RWPE2 (cell line): ENCODE results near the gene SLC10A3.
A peak's percentile ranks its signal among the peaks of the same experiment; 100 is the strongest.

ENCODE experiments used
- ATAC-seq: fragments of 200-7000 bp; cut with Tn5 transposase; 3 replicates; pipeline ENCODE4 v1.9.1; 2021; ENCODE audit warnings: low read depth
- DNase-seq: peaks from one replicate; pipeline ENCODE4 v3.0.0-alpha.2; 2020; ENCODE audit warnings: low spot score
- H3K27ac ChIP-seq: fragments of 450-650 bp; 2 replicates; pipeline ENCODE4 v1.5.1; 2017; ENCODE audit warnings: mild to moderate bottlenecking; ENCODE audit not compliant: poor library complexity, severe bottlenecking
- H3K27me3 ChIP-seq: fragments of 250-450 bp; sonication (Bioruptor Pico); 2 replicates; pipeline ENCODE4 v1.5.1; 2021; ENCODE audit warnings: mild to moderate bottlenecking, moderate library complexity; ENCODE audit not compliant: insufficient read depth, poor library complexity, severe bottlenecking
- H3K36me3 ChIP-seq: fragments of 250-450 bp; sonication (Bioruptor Pico); 2 replicates; pipeline ENCODE4 v1.5.1; 2020; ENCODE audit warnings: low read depth, mild to moderate bottlenecking, moderate library complexity
- H3K4me1 ChIP-seq: fragments of 250-450 bp; sonication (Bioruptor Pico); 2 replicates; pipeline ENCODE4 v1.5.1; 2021; ENCODE audit warnings: mild to moderate bottlenecking, moderate library complexity; ENCODE audit not compliant: insufficient read depth, poor library complexity, severe bottlenecking
- H3K4me3 ChIP-seq: fragments of 250-450 bp; sonication (Bioruptor Pico); 2 replicates; pipeline ENCODE4 v1.5.1; 2021; ENCODE audit warnings: mild to moderate bottlenecking, moderate library complexity; ENCODE audit not compliant: severe bottlenecking
- H3K9me3 ChIP-seq: fragments of 250-450 bp; sonication (Bioruptor Pico); 2 replicates; pipeline ENCODE4 v1.5.1; 2021; ENCODE audit warnings: mild to moderate bottlenecking, moderate library complexity; ENCODE audit not compliant: severe bottlenecking
- TF ChIP-seq, protein P1 (sequence below): fragments of 450-650 bp; IDR thresholded peaks from one replicate; pipeline ENCODE4 v1.5.1; 2017; ENCODE audit warnings: mild to moderate bottlenecking, moderate library complexity; ENCODE audit not compliant: poor library complexity, severe bottlenecking

Gene SLC10A3

GRCh38 chrX:154490414-154491083 lies at the start of gene SLC10A3:
Gene SLC10A3, minus strand, starts transcription at chrX:154490629. Its CDS starts 1,689 bp downstream, at chrX:154488940.
- H3K27ac ChIP-seq, result peak within 1 kb of the TSS; percentile 64
- DNase-seq, result peak; percentile 87
- ATAC-seq, result peak; percentile 85
- H3K9me3 ChIP-seq, result no peaks in the 10 kb centered on the region
- TF ChIP-seq, protein P1, sequence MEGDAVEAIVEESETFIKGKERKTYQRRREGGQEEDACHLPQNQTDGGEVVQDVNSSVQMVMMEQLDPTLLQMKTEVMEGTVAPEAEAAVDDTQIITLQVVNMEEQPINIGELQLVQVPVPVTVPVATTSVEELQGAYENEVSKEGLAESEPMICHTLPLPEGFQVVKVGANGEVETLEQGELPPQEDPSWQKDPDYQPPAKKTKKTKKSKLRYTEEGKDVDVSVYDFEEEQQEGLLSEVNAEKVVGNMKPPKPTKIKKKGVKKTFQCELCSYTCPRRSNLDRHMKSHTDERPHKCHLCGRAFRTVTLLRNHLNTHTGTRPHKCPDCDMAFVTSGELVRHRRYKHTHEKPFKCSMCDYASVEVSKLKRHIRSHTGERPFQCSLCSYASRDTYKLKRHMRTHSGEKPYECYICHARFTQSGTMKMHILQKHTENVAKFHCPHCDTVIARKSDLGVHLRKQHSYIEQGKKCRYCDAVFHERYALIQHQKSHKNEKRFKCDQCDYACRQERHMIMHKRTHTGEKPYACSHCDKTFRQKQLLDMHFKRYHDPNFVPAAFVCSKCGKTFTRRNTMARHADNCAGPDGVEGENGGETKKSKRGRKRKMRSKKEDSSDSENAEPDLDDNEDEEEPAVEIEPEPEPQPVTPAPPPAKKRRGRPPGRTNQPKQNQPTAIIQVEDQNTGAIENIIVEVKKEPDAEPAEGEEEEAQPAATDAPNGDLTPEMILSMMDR, result peak; percentile 17
- H3K4me1 ChIP-seq, result no peaks in the 10 kb centered on the region
- peak within 1 kb of the TSS; percentile 60 for H3K4me3 ChIP-seq
- H3K27me3 ChIP-seq, result no peaks in the 10 kb centered on the region
- H3K36me3 ChIP-seq, result peaks cover 12% of the 10 kb centered on the region

- H3K9me3 ChIP-seq, result no peaks in the 10 kb centered on the region
- H3K4me1 ChIP-seq, result peaks cover 17% of the 10 kb centered on the region
- no peak for ATAC-seq
- TF ChIP-seq, protein P1, result no peak
- no peaks in the 10 kb centered on the region for H3K27me3 ChIP-seq
- H3K27ac ChIP-seq, result no peak overlapping the region
- DNase-seq, result no peak
- no peak overlapping the region for H3K4me3 ChIP-seq
- peaks cover 25% of the 10 kb centered on the region for H3K36me3 ChIP-seq
Observed at GRCh38 chrX:154539077-154539476, 48.6 kb upstream of the SLC10A3 start.

DNA sequence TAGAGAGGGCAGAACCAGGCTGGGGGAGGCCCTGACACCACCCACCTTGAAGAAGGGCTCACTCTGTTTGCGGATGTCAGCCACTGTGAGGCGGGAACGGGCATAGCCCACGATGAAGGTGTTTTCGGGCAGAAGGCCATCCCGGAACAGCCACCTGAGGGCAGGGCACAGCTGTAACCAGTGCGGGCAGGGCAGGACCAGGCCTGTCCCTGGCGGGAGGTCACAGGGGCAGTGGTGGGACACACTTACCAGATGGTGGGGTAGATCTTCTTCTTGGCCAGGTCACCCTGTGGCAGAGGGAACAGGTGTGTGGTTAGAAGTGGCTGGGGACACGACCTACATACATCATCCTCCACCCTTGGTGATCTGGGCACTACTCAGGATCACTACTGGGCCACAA lies 45.5 kb upstream of the SLC10A3 start:
- ATAC-seq (no peak), DNase-seq (no peak)
- H3K27ac ChIP-seq, result no peak overlapping the region
- H3K27me3 ChIP-seq, result no peaks in the 10 kb centered on the region
- peaks cover 26% of the 10 kb centered on the region for H3K36me3 ChIP-seq
- no peaks in the 10 kb centered on the region for H3K9me3 ChIP-seq
- peaks cover 2% of the 10 kb centered on the region for H3K4me1 ChIP-seq
- no peak overlapping the region for H3K4me3 ChIP-seq
- TF ChIP-seq, protein P1, result no peak

DNA sequence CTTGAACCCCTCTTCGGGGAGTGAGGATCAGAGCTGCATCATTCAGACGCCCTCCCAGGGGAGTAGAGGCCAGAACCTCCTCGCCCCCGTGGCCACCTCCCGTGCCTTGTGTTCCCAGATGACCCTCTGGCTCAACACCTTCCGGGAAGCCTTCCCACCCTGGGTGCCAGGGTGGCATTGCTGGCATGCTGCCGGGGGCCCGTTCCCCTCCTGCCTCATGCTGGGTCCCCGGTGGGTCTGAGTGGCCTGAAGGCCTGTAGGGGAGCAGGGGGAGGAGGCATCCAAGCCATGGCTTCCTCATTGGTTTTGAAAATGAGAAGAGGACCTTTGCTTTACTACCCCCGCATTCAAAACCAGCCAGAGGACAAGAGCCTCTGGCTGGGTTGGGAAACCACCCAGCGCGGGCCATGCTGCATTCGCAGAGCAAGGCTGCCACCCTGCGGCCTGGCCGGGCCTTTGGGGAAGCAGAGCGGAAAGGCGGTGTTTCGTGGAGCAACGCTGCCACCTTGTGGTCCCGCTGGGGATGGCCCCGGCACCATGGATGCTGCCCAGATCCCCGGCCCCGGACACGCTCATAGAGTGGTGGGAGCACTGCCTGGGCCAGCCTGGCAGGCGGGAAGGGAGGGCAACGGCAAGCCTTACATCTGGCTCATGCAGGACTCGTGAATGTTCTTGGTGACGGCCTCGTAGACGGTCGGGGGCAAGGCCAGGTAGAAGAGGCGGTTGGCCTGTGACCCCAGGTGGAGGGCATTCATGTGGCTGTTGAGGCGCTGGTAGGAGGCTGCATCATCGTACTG lies 44.3 kb upstream of the SLC10A3 start:
- peaks cover 22% of the 10 kb centered on the region for H3K36me3 ChIP-seq
- H3K27ac ChIP-seq, result no peak overlapping the region
- TF ChIP-seq, protein P1, result peak; percentile 83
- H3K9me3 ChIP-seq, result no peaks in the 10 kb centered on the region
- ATAC-seq (peak; percentile 85), DNase-seq (peak; percentile 76)
- no peaks in the 10 kb centered on the region for H3K4me1 ChIP-seq
- no peaks in the 10 kb centered on the region for H3K27me3 ChIP-seq
- H3K4me3 ChIP-seq, result no peak overlapping the region
